NCI-H2196 treated with DMSO at 0.1 percent for 48 hours (cell line): ENCODE results near the gene PPP2R3B.
"Not testable (repeated sequence)": the region's sequence is repeated elsewhere in the genome, so short reads cannot be mapped to it uniquely, and the experiment has no call there.

Experiments used
- DNase-seq: peaks from one replicate; lab custom pipeline; 2025; ENCODE audit not compliant: unreplicated experiment; lab: John Stamatoyannopoulos, UW

Gene PPP2R3B

DNA sequence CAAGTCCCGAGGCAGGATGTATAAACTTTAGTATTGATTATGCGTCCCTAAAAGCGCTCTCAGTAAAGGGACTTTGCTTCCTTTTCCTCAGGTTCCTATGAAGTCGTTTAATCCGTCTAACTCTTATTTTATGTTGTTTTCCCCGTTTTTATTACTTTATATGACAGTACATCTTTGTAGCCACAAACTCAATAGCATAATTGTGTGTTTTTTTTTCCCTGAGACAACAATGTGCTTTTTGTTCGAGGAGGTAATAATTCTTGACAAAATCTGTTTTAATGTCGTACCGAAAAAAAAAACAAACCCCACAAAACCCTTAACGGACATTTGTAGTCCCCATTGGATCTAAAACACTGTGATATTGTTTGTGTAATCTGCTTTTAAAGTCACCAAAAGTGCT lies 17.9 kb upstream of the PPP2R3B start:
- no peak for DNase-seq

DNA sequence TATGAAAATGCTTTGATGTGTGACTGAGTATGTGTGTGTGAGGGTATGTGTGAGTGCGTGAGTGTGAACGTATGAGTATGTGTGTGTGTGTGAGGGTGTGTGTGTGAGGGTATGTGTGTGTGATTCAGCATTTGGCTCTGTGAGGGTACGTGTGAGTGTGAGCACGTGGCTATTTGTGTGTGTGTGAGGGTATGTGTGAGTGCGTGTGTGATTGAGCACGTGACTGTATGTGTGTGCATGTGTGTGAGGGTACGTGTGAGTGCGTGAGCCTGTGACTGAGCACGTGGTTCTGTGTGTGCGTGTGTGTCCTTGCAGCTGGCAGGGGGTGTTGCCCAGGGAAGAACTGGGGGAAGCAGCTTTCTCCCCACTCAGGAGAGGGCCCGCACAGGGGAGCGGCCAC lies 16.1 kb upstream of the PPP2R3B start:
- DNase-seq: no peak

DNA sequence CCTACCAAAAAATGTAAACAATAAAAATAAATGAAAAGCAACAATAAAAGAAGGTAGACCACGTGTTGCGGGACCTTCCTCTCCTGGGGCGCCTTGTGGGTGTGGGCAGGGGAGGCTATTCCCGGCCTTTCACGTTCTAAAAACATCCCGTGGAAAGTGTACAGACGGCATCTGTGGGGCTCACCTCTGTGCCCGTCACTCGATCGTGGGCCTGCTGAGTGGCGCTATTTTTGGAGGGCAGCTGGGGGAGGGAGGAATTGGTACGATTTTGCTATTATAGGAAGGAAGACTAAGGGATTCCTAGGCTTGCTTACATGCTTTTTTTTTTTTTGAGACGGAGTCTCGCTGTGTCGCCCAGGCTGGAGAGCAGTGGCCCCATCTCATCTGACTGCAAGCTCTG lies 13.6 kb upstream of the PPP2R3B start:
- no peak for DNase-seq

DNA sequence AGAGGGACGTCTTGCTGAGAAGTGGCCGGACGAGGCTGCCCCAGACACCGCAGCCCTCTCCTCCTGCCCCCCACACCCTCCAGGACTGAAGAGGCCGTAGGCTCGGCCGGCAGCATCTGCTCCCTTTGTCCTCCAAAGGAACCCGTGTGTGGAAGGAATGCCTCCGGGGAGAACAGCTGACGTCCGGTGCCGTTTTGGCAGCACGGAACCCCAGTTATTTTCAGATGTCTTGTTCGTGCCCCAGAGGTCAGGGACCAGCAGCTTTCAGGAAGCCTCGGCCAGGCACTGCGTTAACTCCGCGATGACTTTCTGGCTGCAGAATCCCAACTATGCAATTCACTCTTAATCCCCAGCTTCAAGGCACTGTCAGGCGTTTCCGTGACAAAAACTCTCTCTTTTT lies 10.9 kb upstream of the PPP2R3B start:
- no peak for DNase-seq

DNA sequence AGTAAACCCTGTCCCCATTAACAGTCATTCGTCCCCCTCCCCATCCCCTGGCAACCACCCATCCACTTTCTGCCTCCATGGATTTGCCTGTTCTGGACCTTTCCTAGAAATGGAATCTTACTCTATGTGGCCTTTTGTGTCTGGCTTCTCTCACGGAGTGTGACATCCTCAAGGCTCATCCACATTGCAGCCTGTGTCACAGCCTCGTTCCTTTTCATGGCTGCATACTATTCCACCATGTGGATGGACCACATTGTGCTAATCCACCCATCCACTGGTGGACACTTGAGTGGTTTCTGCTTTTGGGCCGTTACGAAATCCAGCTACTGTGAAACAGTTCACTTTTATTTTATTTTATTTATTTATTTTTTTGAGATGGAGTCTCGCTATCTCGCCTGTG lies 8.1 kb upstream of the PPP2R3B start:
- DNase-seq: no peak

DNA sequence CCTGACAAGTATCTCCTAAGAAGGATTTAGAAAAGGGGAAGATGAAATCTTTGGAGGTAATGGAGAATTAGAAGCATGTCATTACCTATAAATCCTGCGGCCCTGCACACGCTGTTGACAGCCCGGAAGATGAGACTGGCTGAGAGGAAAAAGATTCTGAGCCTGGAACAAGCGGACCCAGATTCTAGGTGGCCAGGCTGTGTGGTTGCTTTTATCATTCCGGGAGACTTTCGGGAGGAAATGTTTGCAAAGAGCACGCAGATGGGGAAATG lies 5.8 kb upstream of the PPP2R3B start:
- no peak for DNase-seq

DNA sequence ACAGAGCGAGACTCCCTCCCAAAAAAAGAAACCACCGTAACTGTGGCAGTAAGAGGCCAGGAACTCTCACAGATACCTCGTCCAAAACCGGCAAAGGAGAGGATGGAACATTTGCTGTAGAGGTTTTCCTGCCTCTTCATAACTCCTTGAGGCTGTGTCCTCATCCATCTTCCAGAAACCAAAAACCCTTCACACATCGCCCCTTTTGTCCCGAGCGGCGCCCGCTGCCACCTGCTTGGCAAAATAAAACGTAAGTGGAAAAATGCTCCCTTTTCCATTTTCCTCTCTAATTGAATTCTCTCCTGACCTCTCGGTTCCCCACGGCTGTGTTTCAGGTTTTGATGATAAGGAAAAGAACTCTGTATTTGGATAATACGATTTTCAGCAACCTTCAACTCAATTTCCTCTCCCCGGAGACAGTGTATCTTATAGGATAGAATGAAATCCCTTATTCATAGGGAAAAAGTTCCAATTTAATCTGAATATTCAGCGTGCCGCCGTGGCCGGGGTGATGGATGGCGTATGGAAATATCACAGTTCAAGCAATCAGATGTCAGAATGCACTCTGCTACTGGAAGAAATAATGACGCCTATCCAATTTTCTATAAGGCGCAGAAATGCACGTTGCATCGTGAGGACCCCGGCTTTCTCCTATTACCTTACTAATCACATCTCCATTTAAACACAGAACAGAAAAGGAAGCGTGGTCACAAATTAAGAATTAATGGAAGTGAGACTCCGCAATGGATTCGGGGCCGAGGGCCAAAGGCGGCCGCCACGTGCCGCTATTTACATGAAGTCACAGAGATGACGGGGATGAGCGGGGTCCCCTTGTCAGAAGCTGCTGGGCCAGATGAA lies 5.2 kb upstream of the PPP2R3B start:
- no peak for DNase-seq

DNA sequence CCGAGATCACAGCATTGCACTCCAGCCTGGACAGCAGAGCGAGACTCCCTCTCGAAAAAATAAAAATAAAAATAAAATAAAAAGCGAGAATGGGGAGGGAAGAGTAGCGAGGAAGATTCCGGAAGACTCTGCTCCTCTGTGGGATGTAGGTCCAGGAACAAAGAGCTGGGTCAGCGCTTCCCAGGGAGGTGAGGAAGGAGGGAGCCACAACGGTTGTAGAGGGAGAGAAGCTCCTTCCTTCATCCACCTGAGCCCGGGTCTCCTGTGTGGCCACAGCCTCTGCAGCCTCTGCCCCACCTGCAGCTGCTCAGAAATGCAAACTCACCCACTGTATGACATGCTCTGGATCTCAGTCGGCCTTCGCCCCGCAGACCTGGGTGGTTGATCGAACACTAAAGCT lies 3.8 kb upstream of the PPP2R3B start:
- no peak for DNase-seq

DNA sequence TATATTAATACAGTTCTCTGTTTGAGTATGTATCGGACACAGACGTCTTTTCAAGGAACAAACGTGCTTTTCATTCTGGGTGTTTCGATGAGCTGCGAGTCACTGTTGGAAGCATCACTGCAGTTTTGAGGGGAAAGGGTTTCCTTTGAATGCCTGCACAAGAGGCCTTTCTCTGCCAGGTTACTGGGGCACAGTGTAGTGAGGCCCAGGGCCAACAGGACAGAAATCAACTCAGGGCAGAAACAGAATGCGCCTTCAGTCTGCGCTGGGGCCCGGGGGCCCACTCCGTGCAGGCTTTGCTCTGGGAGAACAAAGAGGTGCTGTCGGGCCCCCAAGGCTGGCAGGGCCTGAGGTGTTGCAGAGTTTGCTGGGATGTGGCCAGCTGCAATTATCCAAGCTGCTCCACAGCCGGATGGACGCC lies 2.3 kb upstream of the PPP2R3B start:
- DNase-seq: no peak

DNA sequence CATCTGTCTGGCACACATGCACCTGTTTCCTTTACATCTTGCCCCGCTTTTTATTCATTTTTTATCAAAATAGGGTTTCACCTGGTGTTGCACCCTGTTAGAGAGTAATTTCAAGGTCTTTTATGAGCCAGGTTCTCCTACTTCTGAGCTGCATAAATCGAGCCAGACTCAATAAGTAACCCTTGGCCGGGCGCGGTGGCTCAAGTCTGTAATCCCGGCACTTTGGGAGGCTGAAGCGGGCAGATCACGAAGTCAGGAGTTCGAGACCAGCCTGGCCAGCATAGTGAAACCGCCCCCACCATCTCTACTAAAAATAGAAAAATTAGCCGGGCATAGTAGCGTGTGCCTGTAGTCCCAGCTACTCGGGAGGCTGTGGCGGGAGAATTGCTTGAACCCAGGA lies 1.0 kb upstream of the PPP2R3B start:
- no peak for DNase-seq

DNA sequence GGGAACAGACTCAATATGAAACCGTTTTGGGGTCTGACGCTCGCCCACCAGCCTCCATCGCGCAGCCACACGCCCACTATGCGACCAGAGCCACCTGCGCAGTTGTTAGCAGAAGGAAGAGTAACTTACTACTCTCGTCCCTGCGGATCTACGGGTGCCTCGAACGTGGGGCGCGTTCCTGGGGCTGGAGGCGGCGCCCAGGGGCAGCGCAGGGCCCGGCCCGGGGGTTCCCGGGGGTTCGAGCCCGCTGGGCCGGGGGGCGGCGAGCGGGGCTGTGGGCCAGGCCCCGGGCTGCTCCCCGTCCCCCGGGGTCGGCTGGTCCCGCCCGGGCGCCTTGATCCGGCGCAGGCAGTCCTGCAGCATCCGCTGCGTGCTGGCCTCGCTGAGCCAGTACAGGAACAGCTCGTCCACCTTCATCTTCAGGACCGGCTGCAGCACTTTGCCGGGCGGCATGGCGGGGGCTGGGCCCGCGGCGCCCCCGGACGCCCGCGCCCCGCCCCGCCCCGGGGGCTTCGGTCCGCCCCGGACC lies 404 bp downstream of the PPP2R3B start:
- DNase-seq: no peak

DNA sequence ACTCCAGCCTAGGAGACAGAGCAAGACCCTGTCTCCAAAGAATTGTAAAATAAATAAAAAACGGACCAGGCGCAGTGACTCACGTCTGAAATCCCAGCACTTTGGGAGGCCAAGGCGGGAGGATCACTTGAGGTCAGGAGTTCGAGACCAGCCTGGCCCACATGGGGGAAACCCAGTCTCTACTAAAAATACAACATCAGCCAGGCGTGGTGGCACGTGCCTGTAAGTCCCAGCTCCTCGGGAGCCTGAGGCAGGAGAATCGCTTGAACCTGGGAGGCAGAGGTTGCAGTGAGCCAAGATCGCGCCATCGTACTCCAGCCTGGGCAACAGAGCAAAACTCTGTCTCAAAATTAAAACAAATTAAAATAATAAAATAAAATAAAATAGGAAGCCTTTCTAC lies 971 bp downstream of the PPP2R3B start:
- not testable (repeated sequence) for DNase-seq

DNA sequence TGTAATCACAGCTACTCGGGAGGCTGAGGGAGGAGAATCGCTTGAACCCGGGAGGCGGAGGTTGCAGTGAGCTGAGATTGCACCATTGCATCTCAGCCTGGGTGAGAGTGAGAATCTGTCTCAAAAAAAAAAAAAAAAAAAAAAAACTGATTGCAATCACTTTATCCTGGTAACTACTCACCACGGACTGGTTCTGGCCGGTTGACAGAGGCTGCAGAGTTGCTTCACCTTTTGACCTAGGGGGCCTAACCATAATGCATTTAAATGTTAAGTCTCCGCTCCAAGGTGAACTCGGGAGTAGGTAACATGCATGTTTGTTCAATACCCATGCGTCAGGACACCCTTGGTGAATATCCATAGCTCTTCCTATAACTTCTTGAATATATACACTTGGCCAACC lies 1.8 kb downstream of the PPP2R3B start:
- no peak for DNase-seq

DNA sequence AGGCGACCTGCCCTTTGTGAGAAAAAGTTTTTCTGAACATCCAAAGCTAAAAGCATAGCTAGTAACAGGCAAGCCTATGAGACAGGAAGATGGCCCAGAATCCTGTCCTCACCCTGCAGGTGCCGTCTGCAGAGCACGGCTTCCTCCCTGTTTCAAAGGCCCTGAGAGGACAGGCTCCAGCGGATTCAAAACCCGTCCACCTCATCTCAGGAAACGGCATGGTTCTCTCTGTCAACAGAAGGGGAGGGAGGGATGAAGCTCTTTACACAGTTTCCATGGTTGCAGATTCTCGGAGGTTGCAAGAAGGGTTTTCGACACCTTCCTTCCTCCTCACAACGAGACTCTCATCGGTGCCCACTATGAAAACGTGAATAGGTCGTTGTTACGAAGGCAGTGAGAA lies 8.3 kb downstream of the PPP2R3B start:
- no peak for DNase-seq

DNA sequence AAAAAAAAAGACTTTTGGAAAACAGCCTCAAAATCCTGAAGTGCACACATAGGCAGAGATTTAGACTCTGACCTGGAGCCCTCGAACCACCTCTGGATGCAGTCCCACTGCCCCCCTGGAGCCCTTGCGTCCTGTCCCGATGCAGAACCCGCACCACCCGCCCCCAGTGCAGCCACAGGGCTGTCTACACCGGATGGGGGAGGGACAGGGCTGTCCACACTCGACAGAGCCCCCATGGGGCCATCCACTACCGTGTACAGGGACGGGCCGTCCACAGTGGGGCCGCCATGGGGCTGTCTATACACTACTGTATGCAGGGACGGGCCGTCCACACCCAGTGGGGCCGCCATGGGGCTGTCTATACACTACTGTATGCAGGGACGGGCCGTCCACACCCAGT lies 10.5 kb downstream of the PPP2R3B start:
- DNase-seq: not testable (repeated sequence)

DNA sequence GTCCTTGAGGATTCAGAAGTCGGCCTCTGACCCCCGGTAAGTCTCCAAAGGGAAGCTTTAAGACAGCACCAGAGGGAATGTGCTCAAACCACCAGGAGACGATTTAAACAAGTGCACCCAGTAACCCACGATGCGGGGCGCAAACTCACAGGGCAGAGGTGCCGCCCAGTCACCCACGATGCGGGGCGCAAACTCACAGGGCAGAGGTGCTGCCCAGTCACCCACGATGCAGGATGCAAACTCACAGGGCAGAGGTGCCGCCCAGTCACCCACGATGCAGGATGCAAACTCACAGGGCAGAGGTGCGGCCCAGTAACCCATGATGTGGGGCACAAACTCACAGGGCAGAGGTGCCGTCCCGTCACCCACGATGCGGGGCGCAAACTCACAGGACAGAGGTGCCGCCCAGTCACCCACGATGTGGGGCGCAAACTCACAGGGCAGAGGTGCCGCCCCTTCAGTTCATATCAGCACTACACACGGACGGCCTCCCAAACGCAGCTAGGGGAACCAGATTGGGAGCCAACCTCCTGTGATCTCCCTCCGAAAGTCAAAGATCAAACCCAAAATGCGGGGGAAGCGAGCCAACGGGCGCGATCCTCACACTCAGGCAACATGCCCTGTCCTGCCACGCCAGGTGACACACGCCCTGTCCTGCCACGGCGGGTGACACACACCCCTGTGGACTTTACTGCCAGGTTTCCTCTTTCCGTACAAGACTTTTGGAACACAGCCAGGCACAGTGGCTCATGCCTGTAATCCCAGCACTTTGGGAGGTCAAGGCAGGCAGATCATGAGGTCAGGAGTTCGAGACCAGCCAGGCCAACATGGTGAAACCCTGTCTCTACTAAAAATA lies 11.3 kb downstream of the PPP2R3B start:
- DNase-seq: no peak

DNA sequence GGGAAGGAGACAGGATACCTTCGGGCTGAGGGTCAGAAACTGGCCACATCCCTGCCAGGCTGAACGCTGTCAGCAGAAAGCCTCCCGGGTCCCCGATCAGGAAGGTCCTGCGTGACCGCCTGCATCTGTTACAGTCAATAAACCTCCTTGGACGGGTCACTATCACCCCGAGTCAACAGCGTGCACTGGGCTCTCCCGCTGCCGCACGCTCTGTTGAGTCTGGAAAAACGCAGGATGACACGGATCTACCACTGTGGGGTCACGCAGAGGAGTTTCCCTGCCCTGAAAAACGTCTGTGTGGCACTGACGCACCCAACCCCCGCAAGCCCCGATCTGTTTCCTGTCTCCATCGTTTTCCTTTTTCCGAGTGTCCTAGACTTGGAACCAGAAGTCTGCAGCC lies 12.1 kb downstream of the PPP2R3B start:
- DNase-seq: no peak

DNA sequence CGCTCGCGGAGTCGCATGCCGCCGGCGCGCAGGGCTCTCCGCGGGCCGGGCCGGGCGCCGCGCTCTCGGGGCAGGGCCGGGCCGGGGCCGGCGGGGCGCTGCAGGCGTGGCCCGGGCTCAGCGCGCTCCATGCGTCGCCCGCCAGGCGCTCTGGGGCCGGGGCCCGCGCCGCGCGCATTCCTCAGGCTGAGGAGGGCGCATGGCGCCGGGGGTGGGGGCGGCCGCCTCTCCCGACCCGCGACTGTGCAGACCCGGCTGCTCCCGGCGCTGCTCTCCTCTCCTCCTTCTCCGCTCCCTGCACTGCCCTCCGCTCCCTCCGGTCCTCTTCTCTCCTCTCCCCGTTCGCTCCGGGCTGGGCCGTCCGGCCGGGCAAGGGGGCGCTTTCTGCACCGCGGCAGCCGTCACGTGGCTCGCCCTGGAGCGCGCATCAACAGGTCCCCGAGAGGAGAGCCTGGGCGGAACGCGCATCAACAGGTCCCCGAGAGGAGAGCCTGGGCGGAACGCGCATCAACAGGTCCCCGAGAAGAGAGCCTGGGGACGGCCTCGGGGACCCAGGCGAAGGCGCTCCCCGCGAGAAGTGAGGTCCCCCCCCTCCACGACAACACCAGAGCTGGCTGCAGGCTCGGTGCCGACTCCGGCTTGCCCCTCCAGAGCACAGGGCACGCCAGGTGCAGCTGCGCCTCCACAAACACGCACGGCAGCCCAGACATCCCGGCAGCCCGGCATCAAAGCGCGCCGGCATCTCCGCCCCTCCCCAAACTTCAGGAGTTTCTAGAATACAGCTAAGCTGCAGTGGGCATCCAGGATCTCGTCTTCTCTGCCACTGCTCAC lies 12.9 kb downstream of the PPP2R3B start:
- no peak for DNase-seq

DNA sequence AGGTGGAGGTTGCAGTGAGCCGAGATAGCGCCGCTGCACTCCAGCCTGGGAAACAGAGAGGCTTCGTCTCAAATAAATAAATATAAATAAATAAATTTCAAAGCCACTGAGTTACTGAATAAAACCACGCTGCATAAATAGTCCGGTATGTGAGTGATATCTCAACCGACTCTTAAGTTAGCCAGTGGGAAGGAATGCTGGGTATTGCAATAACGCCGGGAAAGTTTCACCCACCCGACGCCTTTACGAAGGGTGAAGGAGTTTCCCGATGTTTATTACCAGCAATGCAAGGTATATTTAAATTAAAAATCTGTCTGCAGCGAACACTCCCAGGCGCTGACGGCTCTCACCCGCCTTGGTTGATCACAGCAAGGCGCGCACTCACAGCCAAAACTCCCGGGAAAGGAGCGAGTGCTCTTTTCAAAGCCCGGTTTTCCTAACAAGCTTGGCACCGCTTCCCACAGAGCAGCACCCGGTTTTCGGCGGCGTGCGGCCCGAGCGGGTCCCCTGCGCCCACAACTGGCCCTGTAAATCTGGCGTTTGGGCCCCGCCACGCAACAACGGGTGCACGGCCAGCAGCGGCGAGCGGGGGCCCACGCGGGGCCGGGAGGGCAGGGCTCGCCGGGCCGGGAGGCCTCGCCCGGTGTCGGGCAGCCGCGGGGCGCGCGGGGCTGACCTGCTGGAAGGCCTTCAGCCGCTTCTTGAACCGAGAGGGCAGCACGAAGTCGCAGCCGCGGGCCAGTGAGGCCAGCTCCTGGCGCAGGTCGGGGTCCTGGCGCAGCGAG lies 13.7 kb downstream of the PPP2R3B start:
- no peak for DNase-seq

DNA sequence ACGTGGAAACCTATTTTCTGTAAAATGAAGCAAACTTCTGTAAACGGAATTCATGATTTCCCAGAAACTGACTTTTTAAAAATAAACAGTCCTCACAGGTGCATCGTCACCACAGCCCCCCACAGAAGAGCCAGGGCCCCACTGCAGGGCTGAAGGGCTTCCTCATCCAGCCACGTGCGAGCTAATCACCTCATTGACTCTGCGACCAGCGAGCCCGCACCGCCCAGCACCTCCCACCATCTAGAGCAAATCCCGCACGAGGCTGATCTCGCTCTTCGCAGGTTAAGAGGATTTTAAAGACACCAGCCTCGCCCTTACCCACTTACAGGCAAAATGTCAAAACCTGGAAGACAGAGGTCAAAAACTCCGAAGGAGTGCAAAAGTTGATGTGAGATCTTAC lies 14.8 kb downstream of the PPP2R3B start:
- DNase-seq: no peak
